Stimulated activated CD8-positive, alpha-beta memory T cell treated with anti-CD3 and anti-CD28 coated beads, Interleukin-12 subunit alpha, Interleukin-12 subunit beta, amount 100 ng/mL, for 1 hour (primary cell): ENCODE measurements around the gene CCDC34.
"Not testable (repeated sequence)": the region's sequence is repeated elsewhere in the genome, so short reads cannot be mapped to it uniquely, and the experiment has no call there.

Experiments
- DNase-seq: peaks from one replicate; pipeline ENCODE4 v3.0.0-alpha.2; 2020; ENCODE audit warnings: low read depth

The CCDC34 gene

DNA sequence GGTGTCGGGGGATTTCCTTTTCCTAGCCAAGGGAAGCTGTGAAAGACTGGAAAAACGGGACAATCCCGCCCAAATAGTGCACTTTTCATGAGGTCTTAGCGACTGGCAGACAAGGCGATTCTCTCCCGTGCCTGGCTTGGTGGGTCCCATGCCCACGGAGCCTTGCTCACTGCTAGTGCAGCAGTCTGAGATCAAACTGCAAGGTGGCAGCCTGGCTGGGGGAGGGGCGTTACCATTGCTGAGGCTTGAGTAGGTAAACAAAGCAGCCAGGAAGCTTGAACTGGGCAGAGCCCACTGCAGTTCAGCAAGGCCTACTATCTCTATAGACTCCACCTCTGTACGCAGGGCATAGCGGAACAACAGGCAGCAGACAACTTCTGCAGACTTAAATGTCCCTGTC lies 41.7 kb downstream of the CCDC34 start:
- DNase-seq: not testable (repeated sequence)

DNA sequence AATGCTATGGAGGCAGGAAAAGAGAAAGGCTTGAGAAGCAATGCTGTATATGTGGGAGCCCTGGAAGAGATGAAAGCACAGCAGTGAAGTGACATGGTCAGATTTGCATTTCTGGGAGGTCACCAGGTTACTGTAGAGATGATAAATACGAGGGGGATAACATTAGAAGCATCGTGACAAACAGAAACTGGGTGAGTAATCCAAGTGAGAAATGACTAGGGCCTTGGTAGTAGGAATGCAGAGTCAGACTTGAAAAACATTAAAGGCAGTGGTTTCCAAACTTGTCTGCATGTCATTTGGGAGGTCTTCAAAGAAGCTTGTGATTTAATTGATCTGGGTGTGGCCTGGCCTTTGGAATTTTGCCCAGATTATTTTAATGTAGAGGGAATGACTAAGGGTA lies 43.9 kb downstream of the CCDC34 start:
- no peak for DNase-seq

DNA sequence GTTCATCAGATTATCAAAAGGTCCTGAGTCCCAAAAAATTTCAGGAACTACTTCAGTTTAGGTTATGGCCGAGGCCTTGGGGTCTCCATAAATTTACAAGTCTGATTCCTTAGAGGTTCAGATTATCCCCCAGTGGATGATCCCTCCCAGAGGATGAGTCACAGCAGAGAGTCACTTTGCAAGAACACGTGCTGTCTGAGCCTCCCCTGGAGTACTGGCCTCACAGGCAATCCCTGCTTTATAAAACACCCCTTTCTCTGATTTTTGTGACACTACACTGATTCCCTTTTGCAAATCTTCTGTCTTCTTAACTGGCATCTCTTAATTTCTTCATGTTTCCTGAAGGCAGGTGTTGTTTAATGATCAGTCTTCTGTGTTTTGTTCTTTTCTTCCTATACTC lies 45.3 kb downstream of the CCDC34 start:
- no peak for DNase-seq

DNA sequence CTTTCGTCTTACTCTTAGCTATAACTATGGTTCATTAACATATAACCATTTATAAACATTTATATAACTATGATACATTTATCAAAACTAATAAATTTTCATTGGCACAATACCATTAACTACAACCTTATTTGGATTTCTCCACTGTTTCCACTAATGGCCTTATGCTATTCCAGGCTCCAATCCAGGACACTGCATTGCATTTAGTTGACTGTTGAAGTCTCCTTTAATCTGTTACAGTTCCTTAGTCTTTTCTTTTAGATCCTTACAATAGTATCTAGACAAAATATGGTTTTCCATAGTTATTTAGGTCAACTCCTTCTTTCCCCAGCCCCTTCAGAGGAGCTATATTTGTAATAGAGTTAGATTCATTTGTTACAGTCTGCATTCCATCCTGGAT lies 47.2 kb downstream of the CCDC34 start:
- DNase-seq: no peak

DNA sequence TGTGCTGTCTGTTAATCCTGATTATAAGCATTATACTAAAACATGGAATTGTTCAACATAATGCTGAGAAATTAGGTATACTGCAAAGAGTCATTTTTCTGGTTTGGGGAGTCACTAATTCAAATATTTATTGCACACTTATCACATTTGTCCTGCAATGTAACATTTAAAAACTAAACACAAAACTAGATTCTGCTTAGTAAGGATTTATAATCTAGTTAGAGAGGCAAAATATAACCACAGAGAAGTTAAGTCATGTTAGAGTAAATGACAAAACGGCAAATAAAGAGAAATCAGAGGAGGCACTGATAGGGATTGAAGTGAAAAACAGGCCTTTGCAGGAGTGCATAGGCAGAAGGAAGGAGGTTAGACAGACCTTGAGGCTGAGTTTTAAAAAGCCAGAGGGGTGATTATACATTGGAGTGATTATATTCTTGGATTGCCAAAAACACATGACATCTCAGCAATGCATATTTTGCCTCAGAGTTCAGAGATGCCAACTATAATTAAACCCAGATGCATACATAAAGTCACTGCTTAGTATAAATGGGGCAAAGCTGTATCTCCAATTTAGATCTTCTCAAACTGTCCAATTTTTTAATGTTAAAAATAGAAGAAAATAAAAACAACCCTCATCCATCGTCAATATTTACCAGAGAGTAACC lies 49.7 kb downstream of the CCDC34 start:
- no peak for DNase-seq

DNA sequence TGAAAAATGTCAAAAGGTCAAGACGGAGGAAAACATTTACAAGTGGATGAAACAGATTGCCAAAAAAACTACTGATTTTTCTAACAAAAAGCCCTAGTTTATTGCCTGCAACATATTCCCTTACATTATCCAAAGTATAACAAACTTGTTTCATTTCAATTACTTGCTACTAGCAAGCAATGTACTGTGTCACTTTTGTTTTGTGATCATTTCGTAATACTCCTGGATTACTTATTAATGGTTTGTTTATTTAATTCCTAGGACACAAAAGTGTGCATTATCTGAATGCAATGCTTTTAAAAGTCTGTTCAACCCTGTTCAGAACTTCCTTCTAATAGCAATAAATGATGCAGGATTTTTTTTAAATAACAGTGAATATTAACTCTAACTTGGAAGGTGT lies 50.9 kb downstream of the CCDC34 start:
- no peak for DNase-seq

DNA sequence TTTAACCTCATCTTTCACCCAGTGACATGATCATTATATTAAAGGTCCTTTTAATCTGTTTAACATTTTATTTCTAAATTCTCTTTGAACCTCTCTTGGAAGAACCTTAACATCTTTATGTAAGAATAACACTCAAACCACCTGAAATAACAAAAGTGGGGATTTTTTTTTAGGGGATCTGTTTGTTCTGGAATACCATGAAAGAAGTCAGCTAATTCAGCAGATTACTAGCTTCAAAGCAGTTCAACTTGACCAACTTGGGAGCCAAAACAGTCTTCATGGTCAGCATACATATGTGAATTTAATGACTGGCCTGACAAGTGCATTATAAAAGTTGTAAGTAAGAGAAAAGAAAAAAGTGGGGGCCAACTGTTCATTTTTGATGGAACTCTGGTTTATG lies 52.3 kb downstream of the CCDC34 start:
- no peak for DNase-seq

DNA sequence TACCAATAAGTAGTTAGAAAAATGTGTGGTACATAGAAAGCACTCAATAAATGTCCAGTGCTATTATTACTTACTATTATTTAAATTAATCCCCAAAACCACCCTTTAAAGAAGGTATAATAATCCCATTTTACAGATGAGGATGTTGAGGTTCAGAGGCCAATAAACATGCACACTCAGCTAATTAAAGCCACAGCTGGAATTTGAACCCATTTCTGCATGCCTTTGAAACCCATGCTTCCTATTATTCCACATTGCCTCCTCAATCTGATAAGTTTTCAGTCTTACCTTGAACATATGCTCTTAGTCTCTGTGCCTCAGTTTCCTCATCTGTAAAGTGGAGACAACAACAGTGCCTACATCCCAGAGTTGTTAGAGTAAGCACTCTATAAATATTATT lies 52.8 kb downstream of the CCDC34 start:
- no peak for DNase-seq

DNA sequence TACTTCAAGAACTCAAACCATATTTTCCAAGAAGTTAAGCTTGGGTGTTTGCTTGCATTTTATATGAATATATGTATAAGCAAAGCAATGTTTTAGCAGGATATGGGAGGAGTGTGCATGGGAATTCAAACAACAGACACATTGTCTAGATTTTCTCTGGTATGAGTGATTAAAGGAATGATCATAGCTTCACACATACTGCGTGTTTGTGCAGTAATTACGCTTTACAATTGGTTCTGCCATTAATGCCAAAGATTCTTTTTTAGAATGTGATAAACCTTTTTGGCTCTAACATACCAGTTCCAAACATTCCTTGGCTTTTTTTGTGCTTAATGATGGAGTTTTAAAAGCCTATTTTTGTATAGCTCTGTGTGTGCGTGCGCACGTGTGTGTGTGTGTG lies 54.0 kb downstream of the CCDC34 start:
- DNase-seq: no peak

DNA sequence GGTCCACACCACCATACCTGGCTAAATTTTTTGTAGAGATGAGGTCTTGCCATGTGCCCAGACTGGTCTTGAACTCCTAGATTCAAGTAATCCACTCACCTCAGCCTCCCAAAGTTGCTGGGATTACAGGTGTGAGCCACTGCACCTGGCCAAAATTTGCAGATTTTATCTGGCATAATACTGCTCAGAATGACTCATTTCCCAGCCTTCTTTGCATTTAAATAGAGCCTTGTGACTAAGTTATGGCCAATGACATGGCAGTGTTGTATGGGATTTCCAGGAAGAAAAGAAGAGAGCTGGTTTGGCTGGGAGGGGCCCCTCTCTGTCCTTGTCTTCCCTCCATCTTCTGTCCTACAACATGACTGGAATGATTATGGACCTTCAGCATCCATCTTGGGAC lies 55.8 kb downstream of the CCDC34 start:
- DNase-seq: no peak

DNA sequence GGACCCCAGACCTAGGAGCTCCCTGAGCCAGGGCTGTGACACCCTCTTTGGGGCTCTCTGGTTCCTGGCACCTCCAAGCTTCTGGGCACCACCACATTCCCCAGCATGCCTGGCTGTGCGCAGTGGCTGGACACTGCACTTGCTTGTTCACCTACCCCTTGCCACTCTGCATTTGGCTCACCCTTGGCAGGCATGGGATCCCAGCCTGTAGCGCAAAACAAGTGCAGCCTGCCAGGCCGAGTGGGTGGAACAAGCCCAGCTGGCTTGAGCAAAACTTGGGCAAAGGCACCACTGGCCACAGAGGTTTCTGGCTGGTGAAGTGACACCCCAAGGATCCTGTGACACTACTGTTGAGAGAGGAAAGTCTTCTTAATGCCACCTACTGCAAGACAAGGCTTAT lies 57.3 kb downstream of the CCDC34 start:
- no peak for DNase-seq

DNA sequence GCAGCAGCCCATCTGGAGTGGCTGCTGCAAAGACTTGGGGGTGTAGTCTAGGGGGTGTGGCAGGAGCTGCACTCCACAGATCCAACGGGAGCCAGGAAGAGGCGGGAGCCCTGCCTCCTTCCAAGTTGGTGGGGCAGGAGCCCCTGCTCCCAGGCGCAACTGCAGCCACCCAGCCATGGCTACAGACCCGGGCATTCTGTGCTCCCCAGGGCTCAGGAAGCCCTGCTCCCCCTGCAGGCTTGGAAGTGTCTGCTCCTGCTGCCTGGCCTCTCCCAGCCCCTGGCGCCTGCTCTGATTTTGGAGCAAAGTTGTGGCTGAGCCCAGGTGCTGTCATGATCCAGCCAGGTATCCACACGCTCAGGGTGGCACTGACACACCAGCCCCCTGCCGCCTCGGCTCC lies 58.5 kb downstream of the CCDC34 start:
- no peak for DNase-seq

DNA sequence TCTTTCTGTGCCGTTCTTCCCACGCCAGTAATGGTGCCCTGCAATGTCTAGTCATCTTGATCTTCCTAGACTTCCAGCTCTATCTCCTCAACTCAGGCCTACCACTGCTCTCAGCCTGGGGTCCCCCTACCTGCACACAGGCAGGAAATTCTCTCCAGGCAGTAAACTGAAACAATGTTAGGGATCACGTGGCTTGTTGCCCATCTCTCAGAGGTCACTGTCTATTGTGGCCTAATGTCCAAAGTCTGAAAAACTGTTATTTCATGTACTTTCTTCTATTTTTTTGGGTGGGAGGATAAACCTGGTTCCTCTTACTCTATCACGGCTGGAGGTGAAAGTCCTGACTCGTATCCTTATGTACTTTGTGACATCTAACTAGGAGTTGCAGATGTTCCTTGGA lies 59.1 kb downstream of the CCDC34 start:
- DNase-seq: no peak

DNA sequence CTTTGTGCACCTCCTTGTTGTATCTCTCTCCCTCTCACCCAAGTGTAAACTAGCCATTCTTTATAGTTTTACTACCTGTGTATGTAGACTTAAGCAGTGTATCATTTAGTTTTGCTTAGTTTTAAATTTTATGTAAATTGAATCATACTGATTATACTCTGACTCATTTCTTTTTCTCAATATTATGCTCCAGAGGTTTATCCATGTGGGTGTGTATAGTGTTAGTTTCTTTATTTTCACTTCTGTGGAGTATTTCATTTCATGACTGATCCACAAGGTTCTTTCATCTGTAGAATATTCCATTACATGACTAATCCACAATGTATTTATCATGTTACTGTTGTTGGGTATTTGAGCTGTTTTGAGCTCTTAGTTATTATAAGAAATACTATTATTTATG lies 62.0 kb downstream of the CCDC34 start:
- DNase-seq: no peak

DNA sequence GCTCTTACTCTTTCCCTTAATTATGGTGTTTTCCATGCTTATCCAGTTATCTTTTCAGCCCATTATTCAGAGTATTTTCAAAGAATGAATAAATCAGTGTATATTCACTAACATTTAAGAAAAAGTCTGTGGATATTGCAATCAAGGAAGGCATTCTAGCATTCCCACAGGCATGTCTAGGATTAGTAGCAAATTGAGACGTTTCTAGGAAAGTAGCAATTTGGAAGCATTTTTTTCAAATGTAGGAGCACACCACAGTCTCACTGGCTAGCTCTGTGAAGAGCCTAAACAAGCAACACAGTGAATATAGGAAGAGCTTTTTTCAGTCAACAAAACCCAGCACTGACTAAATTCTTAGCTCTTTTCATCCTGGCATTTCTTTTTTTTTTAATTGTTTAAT lies 65.4 kb downstream of the CCDC34 start:
- DNase-seq: no peak

DNA sequence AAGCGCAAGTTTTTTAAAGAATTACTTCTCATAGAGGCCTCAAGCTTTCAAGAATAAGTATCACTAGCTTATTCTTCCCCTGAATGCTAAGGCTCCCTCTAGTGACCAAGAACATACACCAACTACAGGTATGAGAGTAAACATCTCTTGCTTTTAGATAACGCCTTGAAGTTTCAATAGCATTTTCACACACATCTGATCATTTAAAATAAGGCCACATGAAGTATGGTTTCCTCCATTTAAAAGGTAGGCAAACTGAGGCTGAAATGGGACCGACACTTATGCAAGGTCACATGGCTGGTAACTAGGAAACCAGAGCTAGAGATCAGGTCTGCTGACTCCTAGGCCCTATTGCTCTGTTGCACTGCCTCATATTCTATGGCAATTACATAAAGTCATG lies 66.5 kb downstream of the CCDC34 start:
- no peak for DNase-seq

DNA sequence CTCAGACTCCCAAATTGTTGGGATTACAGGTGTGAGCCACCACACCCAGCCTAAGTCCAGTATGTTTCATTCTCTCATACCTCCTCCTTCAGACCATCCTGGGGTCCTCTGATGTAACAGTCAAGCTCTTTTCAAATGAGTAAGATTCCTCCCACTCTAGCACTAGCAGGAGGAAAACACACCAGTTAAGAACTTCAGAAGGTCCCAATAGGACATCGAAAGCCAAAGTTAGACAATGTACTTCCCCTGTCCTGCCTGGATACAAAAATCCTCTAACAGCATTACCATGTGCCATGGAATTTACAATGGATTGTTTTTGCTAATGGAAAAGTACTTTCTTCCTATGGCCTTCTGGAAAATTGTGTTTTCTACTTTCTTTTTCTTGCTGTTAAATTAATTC lies 67.1 kb downstream of the CCDC34 start:
- no peak for DNase-seq

DNA sequence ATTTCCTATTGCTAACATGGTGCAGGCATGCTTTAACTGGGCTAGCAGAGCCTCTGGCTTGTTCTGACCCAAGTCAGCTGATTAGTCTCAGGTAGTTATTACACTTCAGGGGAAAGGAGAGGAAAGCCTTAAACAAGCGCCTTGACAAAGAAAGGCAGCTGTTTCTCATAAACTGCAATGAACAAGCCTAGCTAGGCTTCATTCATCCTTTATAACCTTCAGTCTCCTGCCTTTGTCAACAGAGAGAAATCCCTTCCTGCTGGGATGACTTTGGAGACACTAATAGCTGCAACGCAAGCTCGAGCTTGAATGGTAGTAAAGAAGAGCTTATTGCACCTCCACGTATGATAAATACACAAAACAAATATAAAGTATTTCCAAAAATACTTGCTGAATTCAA lies 68.4 kb downstream of the CCDC34 start:
- DNase-seq: no peak

DNA sequence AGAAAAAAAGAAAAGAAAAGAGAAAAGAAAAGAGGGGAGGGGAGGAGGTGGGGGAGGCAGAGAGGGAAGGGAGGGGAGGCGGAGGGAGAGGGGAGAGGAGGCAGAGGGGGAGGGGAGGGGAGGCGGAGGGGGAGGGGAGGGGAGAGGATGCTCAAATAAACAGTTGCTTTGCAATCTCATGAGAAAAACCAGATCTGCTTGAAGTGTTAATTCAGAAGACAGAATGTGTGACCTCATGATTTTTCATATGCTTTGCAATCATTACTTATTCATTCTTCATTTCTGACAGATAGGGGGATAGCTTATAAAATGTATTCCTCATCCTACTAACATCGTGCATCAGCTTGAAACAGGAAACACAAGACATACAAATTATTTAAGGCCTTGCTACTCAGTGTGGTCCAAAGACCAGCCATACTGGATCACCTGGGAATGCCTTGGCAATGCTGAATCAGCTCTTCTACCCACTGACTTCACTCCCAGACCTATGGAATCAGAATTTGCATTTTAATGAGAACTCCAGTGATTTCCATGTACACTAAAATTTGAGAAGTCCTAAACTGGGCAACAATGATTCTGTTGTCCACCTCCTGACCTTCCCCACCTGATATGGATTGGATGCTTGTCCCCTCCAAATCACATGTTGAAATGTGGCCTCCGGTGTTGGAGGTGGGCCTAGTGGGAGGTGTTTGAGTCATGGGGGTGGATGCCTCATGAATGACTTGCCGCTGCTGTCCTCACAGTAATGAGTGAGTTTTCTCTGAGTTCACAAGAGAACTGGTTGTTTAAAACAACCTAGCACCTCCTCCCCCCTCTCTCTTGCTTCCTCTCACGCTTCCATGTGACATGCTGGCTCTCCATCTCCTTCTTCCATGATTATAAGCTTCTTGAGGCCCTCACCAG lies 69.2 kb downstream of the CCDC34 start:
- no peak for DNase-seq

DNA sequence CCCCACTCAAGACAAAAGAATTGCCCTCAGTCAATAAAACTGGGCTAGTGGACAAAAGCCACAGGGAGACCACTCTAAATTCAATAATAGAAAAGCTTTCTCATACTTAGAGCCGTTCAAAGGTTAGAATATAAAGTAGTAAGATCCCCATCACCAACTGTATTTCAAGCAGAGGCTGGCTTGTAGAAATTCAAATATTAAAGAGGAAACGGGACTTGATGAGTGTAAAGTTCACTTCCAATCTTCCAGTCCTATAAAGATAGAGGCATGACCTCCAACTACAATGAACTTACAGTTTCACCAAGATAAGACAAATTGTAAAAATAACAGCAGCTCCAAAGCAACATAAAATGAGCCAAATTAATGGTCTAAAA lies 70.4 kb downstream of the CCDC34 start:
- no peak for DNase-seq

DNA sequence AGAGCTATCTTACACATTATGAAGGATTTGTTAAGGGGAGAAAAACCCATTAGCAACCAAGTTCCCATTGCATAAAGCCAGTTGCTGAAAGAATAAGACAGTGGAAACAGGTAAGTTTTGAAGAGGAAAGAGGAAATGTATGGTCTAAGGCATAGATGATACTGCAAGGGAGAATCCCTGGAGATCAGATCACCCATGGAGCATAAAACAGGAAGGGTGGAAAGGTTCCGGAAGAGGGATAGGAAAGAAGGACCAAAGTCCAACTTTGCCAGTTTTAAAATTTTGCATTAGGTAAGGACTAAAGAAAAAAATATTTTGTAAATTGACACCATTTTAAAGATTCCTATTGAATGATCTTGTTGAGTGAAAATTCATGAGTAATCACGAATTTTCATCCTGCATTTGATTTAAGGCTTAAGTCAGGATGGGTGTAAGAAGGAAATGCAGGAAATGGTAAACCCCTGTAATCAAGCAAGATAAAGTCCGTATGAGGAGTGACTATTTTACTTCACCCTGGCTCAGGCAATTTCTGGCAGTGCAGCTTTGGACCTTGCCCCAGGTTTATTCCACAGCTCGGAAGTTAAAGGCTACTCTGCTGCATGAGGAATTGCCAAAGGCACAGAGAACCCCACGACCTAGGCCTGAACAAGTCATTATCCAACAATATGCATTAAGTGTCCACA lies 70.9 kb downstream of the CCDC34 start:
- DNase-seq: no peak

DNA sequence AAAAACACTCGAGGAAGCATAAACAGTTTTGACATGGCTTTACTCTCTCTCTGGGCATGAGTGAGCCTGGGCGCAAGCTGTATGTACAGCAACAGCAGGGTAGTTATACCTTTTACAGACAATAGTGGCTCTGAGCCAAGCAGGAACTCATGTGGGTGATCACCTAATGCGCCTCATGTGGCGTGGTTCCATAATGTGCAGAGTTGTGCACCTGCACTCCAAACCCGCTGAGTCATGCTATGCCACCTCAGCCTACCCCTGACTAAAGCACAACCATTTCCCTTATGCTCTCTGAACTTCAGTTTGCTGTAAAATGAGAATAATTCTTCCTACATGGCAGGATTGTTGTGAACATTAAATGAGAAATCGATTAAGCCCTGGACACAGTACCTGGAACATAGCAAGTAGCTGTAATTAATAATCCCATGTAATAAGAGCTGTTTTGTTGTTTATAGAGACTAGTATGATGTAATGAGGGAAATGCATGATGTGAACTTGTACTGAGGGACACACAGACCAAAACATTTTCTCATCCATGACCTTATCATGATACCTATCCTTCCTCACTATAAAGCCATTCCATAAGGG lies 71.6 kb downstream of the CCDC34 start:
- DNase-seq: no peak
